ENCODE results near the gene LAD1.

- TF ChIP-seq CTCF (conservative IDR thresholded peaks at IDR 0.05; ENCODE audit: low read length) (no peak), EZH2phosphoT487 (IDR thresholded peaks at IDR 0.05; ENCODE audit: borderline replicate concordance, low read depth, low read length) (no peak)
Measured at GRCh38 chr1:201350361-201350725, 48.8 kb downstream of the LAD1 start.
